Activated CD8-positive, alpha-beta memory T cell treated with anti-CD3 and anti-CD28 coated beads, Interleukin-2, amount 10 ng/mL, durations not matched to agents 7 days and 5 days (primary cell): Measurements from ENCODE around the gene SGK1. TPM values are rescaled to one million over a fixed set of nuclear protein-coding genes. Genes with fewer than 3 reads are reported as not detected.
"Not testable (repeated sequence)": the region's sequence is repeated elsewhere in the genome, so short reads cannot be mapped to it uniquely, and the experiment has no call there.

ENCODE experiments used
- ATAC-seq: fragments of 150-1000 bp; cut with Tn5 transposase; one replicate; pipeline ENCODE4 v1.10.0; 2021; ENCODE audit warnings: moderate library complexity
- CTCF ChIA-PET: fragments of 350-600 bp; sonication (Branson Sonifier 250); formaldehyde crosslinking; loops from one replicate; lab custom pipeline; 2021; ENCODE audit warnings: antibody characterized with exemption; lab: Charles Lee
- DNase-seq: peaks from one replicate; pipeline ENCODE4 v3.0.0-alpha.2; 2020
- H3K27ac Mint-ChIP-seq: one replicate; pipeline ENCODE4 v1.8.0; 2021; ENCODE audit warnings: mild to moderate bottlenecking, mixed read lengths
- H3K27me3 Mint-ChIP-seq: one replicate; pipeline ENCODE4 v1.8.0; 2021; ENCODE audit warnings: mixed read lengths
- H3K36me3 Mint-ChIP-seq: one replicate; pipeline ENCODE4 v1.8.0; 2021; ENCODE audit warnings: mild to moderate bottlenecking, mixed read lengths
- H3K4me1 Mint-ChIP-seq: one replicate; pipeline ENCODE4 v1.8.0; 2021; ENCODE audit warnings: mixed read lengths
- H3K4me3 Mint-ChIP-seq: one replicate; pipeline ENCODE4 v1.8.0; 2021; ENCODE audit warnings: mild to moderate bottlenecking, moderate library complexity, mixed read lengths
- H3K9me3 Mint-ChIP-seq: one replicate; pipeline ENCODE4 v1.8.0; 2022; ENCODE audit warnings: low read depth, mixed read lengths
- total RNA-seq, 2 experiments: library from RNA; stranded (reverse); gene quantifications; one replicate each; pipeline ENCODE4 v1.2.3, GENCODE V29; 2021

The SGK1 gene
- total RNA-seq, 2 experiments from 2014 or later: 14.8 to 36.5 TPM

DNA sequence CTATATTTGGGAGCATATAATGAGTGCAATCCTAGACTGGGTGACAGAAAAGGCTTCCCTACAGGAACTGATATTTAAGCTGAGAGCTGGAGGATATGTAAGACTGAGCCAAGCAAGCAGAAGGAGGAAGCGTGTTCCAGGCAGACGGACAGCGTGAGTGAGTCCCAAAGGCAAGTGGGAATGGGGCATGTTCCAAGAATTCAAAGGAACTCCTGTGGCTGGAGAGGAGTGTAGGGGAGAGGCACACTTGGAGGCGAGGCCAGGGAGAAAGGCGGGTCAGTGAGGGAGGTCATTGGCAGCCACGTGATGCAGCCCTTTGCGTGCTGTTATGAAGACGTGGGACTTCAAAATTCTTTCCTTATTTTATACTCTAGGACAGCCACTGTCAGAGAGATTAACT, 27.9 kb upstream of the SGK1 start:
- no peaks in the 10 kb centered on the region for H3K27me3 Mint-ChIP-seq
- ATAC-seq (no peak), DNase-seq (no peak)
- no peaks in the 10 kb centered on the region for H3K9me3 Mint-ChIP-seq
- H3K4me3 Mint-ChIP-seq: no peak overlapping the region
- CTCF ChIA-PET: no interaction called here
- no peaks in the 10 kb centered on the region for H3K36me3 Mint-ChIP-seq
- no peak overlapping the region for H3K27ac Mint-ChIP-seq
- H3K4me1 Mint-ChIP-seq: peaks cover 2% of the 10 kb centered on the region

GRCh38 chr6:134343066-134343465, 25.2 kb upstream of the SGK1 start:
- no peak for ATAC-seq
- Mint-ChIP-seq H3K4me3 (no peak overlapping the region), H3K36me3 (no peaks in the 10 kb centered on the region), H3K9me3 (no peaks in the 10 kb centered on the region), H3K27me3 (no peaks in the 10 kb centered on the region), H3K4me1 (peaks cover 2% of the 10 kb centered on the region), H3K27ac (no peak overlapping the region)
- CTCF ChIA-PET: no interaction called here
- DNase-seq: no peak

GRCh38 chr6:134341999-134342567, 24.2 kb upstream of the SGK1 start:
- Mint-ChIP-seq H3K4me3 (no peak overlapping the region), H3K4me1 (peaks cover 2% of the 10 kb centered on the region), H3K9me3 (no peaks in the 10 kb centered on the region), H3K27me3 (no peaks in the 10 kb centered on the region), H3K27ac (no peak overlapping the region), H3K36me3 (no peaks in the 10 kb centered on the region)
- ATAC-seq: no peak
- CTCF ChIA-PET: no interaction called here
- DNase-seq: no peak

- no peak for DNase-seq
- CTCF ChIA-PET: no interaction called here
- H3K36me3 Mint-ChIP-seq: no peaks in the 10 kb centered on the region
- no peaks in the 10 kb centered on the region for H3K27me3 Mint-ChIP-seq
- no peaks in the 10 kb centered on the region for H3K9me3 Mint-ChIP-seq
- ATAC-seq: no peak
- no peak overlapping the region for H3K4me3 Mint-ChIP-seq
- H3K4me1 Mint-ChIP-seq: no peaks in the 10 kb centered on the region
- no peak overlapping the region for H3K27ac Mint-ChIP-seq
These were observed 22.5 kb upstream of the SGK1 start for GRCh38 chr6:134340179-134340975.

DNA sequence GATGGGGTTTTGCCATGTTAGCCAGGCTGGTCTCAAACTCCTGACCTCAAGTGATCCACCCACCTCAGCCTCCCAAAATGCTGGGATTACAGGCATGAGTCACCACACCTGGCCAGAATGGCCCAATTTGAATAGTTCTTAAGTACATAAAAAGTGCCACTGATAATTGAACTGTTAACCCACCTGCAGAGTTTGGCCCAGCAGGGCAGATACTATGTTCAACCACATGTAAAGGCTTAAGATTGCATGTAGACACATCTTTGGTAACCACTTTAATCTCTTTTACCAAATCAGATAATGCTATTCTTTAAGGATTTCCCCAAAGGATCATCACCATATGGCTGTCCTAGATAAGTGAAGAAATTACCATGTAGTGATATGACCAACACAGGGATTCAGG, 21.3 kb upstream of the SGK1 start:
- Mint-ChIP-seq H3K36me3 (no peaks in the 10 kb centered on the region), H3K4me1 (no peaks in the 10 kb centered on the region), H3K27me3 (no peaks in the 10 kb centered on the region), H3K9me3 (no peaks in the 10 kb centered on the region), H3K4me3 (no peak overlapping the region), H3K27ac (no peak overlapping the region)
- CTCF ChIA-PET: no interaction called here
- no peak for DNase-seq
- ATAC-seq: no peak

GRCh38 chr6:134331256-134331655, 13.3 kb upstream of the SGK1 start:
- H3K4me3 Mint-ChIP-seq: no peak overlapping the region
- ATAC-seq: no peak
- H3K4me1 Mint-ChIP-seq: no peaks in the 10 kb centered on the region
- H3K27me3 Mint-ChIP-seq: no peaks in the 10 kb centered on the region
- no peaks in the 10 kb centered on the region for H3K9me3 Mint-ChIP-seq
- no peak overlapping the region for H3K27ac Mint-ChIP-seq
- no peak for DNase-seq
- H3K36me3 Mint-ChIP-seq: no peaks in the 10 kb centered on the region
- CTCF ChIA-PET: no interaction called here

GRCh38 chr6:134330555-134330954, 12.6 kb upstream of the SGK1 start:
- Mint-ChIP-seq H3K9me3 (peaks cover 1% of the 10 kb centered on the region), H3K27me3 (no peaks in the 10 kb centered on the region), H3K4me1 (no peaks in the 10 kb centered on the region), H3K27ac (no peak overlapping the region), H3K4me3 (no peak overlapping the region), H3K36me3 (no peaks in the 10 kb centered on the region)
- ATAC-seq (no peak), DNase-seq (no peak)
- CTCF ChIA-PET: no interaction called here

GRCh38 chr6:134328792-134329191, 10.9 kb upstream of the SGK1 start:
- ATAC-seq (no peak), DNase-seq (no peak)
- Mint-ChIP-seq H3K4me1 (no peaks in the 10 kb centered on the region), H3K36me3 (no peaks in the 10 kb centered on the region), H3K9me3 (peaks cover 3% of the 10 kb centered on the region), H3K27me3 (peaks cover under 1% of the 10 kb centered on the region), H3K4me3 (no peak overlapping the region), H3K27ac (no peak overlapping the region)
- CTCF ChIA-PET: no interaction called here

DNA sequence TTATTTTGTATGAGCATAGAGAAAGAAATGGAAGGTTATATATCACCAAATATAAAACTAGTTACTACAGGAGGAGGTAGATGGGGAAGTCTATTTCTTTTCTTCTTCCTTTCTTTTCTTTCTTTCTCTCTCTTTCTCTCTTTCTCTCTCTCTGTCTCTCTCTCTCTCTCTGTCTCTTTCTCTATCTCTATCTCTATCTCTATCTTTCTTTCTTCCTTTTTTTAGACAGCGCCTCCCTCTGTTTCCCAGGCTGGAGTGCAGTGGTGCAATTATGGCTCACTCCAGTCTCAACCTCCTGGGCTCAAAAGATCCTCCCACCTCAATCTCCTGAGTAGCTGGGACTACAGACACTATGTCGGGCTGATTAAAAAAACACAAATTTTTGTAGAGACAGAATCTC, 10.2 kb upstream of the SGK1 start:
- H3K27ac Mint-ChIP-seq: no peak overlapping the region

GRCh38 chr6:134326192-134326591, 8.3 kb upstream of the SGK1 start:
- H3K9me3 Mint-ChIP-seq, H3K36me3 Mint-ChIP-seq, ATAC-seq, H3K4me1 Mint-ChIP-seq, H3K27me3 Mint-ChIP-seq, H3K27ac Mint-ChIP-seq, DNase-seq, H3K4me3 Mint-ChIP-seq, CTCF ChIA-PET: not testable (repeated sequence)

More for the DNA sequence above, 10.2 kb upstream of the SGK1 start:
- no peak for ATAC-seq
- Mint-ChIP-seq H3K36me3 (no peaks in the 10 kb centered on the region), H3K4me3 (no peak overlapping the region), H3K9me3 (peaks cover 3% of the 10 kb centered on the region), H3K27me3 (peaks cover 3% of the 10 kb centered on the region), H3K4me1 (no peaks in the 10 kb centered on the region)
- CTCF ChIA-PET: no interaction called here
- DNase-seq: no peak

DNA sequence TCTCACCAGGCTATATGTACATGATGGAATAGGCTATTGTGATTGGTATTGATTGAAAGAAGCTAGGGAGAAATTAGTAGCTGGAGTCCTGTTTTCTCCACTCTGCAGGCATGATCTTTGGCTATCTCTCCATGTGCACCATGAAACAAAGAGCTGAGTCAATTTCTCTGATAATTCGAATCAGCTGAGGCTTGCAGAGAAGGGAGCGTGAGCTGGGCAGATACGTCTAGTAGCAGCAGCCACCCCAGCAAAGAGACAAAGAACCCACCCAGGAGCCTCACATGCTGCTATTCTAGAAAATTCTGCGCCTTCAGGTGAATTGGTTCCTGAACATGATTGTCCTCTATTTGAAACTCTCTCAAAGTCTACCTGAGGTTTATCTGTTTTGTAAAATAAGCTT, 6.9 kb upstream of the SGK1 start:
- Mint-ChIP-seq H3K4me1 (no peaks in the 10 kb centered on the region), H3K27ac (no peak overlapping the region), H3K36me3 (peaks cover 1% of the 10 kb centered on the region), H3K27me3 (peaks cover 3% of the 10 kb centered on the region), H3K4me3 (no peak overlapping the region), H3K9me3 (peaks cover 6% of the 10 kb centered on the region)
- no peak for DNase-seq
- CTCF ChIA-PET: no interaction called here
- no peak for ATAC-seq

GRCh38 chr6:134324141-134324540, 6.2 kb upstream of the SGK1 start:
- Mint-ChIP-seq H3K4me3 (no peak overlapping the region), H3K4me1 (no peaks in the 10 kb centered on the region), H3K27ac (no peak overlapping the region), H3K36me3 (peaks cover 5% of the 10 kb centered on the region), H3K27me3 (peaks cover 7% of the 10 kb centered on the region), H3K9me3 (peaks cover 8% of the 10 kb centered on the region)
- ATAC-seq (no peak), DNase-seq (no peak)
- CTCF ChIA-PET: no interaction called here

DNA sequence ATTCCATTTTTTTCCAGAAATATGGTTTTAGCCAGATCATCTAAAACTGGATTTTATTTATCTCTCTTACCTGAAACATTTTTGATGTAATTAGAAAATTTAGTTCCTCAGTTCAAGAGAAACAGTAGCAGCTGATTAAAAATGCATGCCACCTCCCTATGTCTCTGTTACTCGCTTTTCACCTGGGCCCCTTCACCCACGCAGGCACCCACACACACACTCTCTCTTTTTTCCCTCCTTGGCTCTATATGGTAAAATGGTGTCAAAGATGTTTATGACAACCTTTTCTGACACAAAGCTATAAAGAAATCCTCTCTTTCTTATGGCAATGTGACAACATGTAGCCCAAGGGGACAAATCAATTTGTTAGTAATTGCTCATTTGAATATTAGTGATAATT, 5.8 kb upstream of the SGK1 start:
- CTCF ChIA-PET: no interaction called here
- DNase-seq: no peak
- H3K4me3 Mint-ChIP-seq: no peak overlapping the region
- H3K27ac Mint-ChIP-seq: no peak overlapping the region
- peaks cover 9% of the 10 kb centered on the region for H3K36me3 Mint-ChIP-seq
- no peak for ATAC-seq
- peaks cover 8% of the 10 kb centered on the region for H3K9me3 Mint-ChIP-seq
- H3K4me1 Mint-ChIP-seq: no peaks in the 10 kb centered on the region
- H3K27me3 Mint-ChIP-seq: peaks cover 12% of the 10 kb centered on the region

- Mint-ChIP-seq H3K27ac (no peak overlapping the region), H3K4me3 (no peak overlapping the region), H3K36me3 (peaks cover 9% of the 10 kb centered on the region), H3K9me3 (peaks cover 8% of the 10 kb centered on the region), H3K27me3 (peaks cover 14% of the 10 kb centered on the region), H3K4me1 (peaks cover under 1% of the 10 kb centered on the region)
- ATAC-seq (no peak), DNase-seq (no peak)
- CTCF ChIA-PET: no interaction called here
These were observed 5.4 kb upstream of the SGK1 start for GRCh38 chr6:134323294-134323693.
